ENCODE results near the gene SMIM20. TPM values are rescaled to one million over a fixed set of nuclear protein-coding genes. Genes with fewer than 3 reads are reported as not detected.

SMIM20 gene
- total RNA-seq, 4 donors from 2014 or later = 23.0 to 53.2 (median 34.6) TPM

DNA sequence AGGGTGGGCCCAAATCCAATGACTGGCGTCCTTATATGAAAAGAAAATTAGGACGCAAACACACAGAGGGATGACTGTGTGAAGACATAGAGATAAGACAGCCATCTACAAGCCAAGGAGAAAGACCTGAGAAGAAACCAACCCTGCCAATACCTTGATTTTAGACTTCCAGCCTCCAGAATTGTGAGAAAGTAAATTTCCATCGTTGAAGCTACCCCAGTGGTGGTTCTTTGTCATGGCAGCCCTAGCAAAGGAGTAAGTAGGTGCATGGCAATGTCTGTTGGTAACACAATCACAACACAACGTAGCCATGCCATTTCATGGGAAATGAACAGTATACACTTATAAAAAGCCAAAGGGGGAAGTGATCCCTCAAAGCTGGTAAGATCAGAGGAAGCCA lies 25.3 kb downstream of the SMIM20 start:
- no peak for DNase-seq
- TF ChIP-seq POLR2A (IDR thresholded peaks at IDR 0.05) (no peak), CTCF (IDR thresholded peaks at IDR 0.05) (no peak)
- Histone ChIP-seq H3K4me3 (replicated peaks in 1 of 3) (no peak overlapping the region), H3K4me1 (no peaks in the 10 kb centered on the region), H3K9me3 (no peaks in the 10 kb centered on the region), H3K27me3 (no peaks in the 10 kb centered on the region), H3K27ac (no peak overlapping the region), H3K36me3 (no peaks in the 10 kb centered on the region)
- WGBS, 2 donors = 82% methylated on average over 4 of the region's 4 CpGs
- intact Hi-C loops (cut with DNase I) = no loop called here

DNA sequence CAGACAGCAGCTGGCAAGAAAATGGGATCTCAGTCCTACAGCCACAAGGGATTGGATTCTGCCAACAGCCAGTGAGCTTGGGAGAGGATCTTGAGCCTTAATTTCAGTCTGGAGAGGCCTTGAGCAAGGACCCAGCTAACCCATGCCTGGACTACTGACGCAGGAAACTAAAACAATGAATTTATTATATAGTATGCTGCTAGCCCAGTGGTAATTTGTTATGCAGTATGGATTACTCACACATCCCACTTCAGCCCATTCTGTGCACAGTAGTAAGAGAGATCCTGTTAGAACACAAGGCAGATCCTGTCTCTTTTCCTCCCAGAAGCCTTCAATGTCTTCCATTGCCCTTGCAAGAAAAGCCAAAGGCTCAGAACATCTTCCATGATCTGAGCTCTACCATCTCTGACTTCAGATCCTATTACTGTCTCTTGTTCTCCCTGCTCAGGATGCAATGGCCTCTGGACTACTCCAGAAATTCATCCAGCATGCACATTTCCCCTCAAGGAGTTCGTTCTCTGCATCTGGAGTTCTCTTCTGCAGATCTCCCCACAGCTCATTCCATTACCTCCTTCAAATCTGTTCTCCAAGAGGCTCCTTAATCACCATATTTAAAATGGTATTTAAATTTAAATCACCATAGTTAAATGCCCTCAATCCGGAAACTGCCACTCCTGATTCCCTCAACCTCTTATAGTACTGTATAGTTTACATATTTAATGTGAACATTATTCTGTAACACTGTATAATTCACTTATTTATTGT lies 27.6 kb downstream of the SMIM20 start:
- no peaks in the 10 kb centered on the region for H3K9me3 ChIP-seq
- H3K4me3 ChIP-seq (replicated peaks in 1 of 3) = no peak overlapping the region
- no peaks in the 10 kb centered on the region for H3K27me3 ChIP-seq
- H3K4me1 ChIP-seq = no peaks in the 10 kb centered on the region
- H3K36me3 ChIP-seq = no peaks in the 10 kb centered on the region
- TF ChIP-seq POLR2A (IDR thresholded peaks at IDR 0.05) (no peak), CTCF (IDR thresholded peaks at IDR 0.05) (no peak)
- H3K27ac ChIP-seq = no peak overlapping the region
- 87 to 92% methylated on average over 3 of the region's 3 CpGs for WGBS, 2 donors
- no peak for DNase-seq
- intact Hi-C loops (cut with DNase I) = no loop called here

- no peak for TF ChIP-seq POLR2A (IDR thresholded peaks at IDR 0.05)
- no peak for TF ChIP-seq CTCF (IDR thresholded peaks at IDR 0.05)
- Histone ChIP-seq H3K4me3 (replicated peaks in 1 of 3) (no peak overlapping the region), H3K27ac (no peak overlapping the region), H3K4me1 (no peaks in the 10 kb centered on the region), H3K9me3 (no peaks in the 10 kb centered on the region), H3K27me3 (no peaks in the 10 kb centered on the region), H3K36me3 (no peaks in the 10 kb centered on the region)
- intact Hi-C loops (cut with DNase I) = no loop called here
- DNase-seq = no peak
Measured at GRCh38 chr4:25943312-25943711, 29.3 kb downstream of the SMIM20 start.

DNA sequence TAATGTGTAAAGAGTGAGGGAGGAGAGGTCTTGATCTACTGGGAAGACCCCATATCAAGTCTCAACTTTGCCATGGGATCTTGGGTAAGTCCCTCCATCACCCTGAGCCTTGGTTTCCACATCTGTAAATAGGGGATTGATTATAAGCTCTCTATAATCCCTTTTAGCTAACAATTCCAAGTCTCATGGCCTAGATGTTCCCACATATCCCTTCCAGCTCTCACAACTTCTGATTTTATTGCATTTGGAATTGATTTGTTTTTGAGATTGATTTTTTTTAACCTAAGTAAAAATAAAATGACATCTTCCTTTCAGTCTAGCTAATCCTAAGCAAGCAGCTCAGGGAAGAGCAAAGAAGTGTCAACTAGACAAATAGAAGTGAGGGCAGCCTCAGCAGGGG lies 29.8 kb downstream of the SMIM20 start:
- intact Hi-C loops (cut with DNase I) = no loop called here
- no peak for DNase-seq
- TF ChIP-seq CTCF (IDR thresholded peaks at IDR 0.05) = no peak

DNA sequence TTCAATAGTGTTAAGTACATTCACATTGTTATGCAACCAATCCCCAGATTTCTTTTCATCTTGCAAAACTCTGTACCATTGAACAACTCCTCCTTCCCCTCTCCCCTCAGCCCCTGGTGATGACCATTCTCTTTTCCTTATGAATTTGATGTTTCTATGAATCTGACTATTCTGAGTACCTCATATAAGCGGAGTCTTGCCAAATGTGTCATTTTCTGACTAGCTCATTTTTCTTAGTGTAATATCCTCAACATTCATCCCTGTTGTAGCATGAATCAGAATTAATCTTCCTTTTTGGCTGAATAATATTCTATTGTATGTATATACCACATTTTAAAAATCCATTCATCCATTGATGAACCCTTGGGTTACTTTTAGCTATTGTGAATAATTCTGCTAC lies 34.0 kb downstream of the SMIM20 start:
- no peak for DNase-seq
- H3K27ac ChIP-seq = no peak overlapping the region
- no peaks in the 10 kb centered on the region for H3K4me1 ChIP-seq
- no peak overlapping the region for H3K4me3 ChIP-seq (replicated peaks in 1 of 3)
- 94% methylated on average over 1 of the region's 1 CpG for WGBS, 2 donors
- intact Hi-C loops (cut with DNase I) = no loop called here
- no peaks in the 10 kb centered on the region for H3K9me3 ChIP-seq
- TF ChIP-seq CTCF (IDR thresholded peaks at IDR 0.05) = no peak
- TF ChIP-seq POLR2A (IDR thresholded peaks at IDR 0.05) = no peak
- H3K27me3 ChIP-seq = no peaks in the 10 kb centered on the region
- H3K36me3 ChIP-seq = no peaks in the 10 kb centered on the region

More for the DNA sequence above, 29.8 kb downstream of the SMIM20 start:
- Histone ChIP-seq H3K4me1 (no peaks in the 10 kb centered on the region), H3K27me3 (no peaks in the 10 kb centered on the region), H3K4me3 (replicated peaks in 1 of 3) (no peak overlapping the region), H3K27ac (no peak overlapping the region), H3K9me3 (no peaks in the 10 kb centered on the region), H3K36me3 (no peaks in the 10 kb centered on the region)
